NCI-H146 (cell line): ENCODE data around the gene MUS81.
"Not testable (repeated sequence)": the region's sequence is repeated elsewhere in the genome, so short reads cannot be mapped to it uniquely, and the experiment has no call there.

Source experiments
- DNase-seq: peaks from one replicate; lab custom pipeline; 2025; lab: John Stamatoyannopoulos, UW

The MUS81 gene

DNA sequence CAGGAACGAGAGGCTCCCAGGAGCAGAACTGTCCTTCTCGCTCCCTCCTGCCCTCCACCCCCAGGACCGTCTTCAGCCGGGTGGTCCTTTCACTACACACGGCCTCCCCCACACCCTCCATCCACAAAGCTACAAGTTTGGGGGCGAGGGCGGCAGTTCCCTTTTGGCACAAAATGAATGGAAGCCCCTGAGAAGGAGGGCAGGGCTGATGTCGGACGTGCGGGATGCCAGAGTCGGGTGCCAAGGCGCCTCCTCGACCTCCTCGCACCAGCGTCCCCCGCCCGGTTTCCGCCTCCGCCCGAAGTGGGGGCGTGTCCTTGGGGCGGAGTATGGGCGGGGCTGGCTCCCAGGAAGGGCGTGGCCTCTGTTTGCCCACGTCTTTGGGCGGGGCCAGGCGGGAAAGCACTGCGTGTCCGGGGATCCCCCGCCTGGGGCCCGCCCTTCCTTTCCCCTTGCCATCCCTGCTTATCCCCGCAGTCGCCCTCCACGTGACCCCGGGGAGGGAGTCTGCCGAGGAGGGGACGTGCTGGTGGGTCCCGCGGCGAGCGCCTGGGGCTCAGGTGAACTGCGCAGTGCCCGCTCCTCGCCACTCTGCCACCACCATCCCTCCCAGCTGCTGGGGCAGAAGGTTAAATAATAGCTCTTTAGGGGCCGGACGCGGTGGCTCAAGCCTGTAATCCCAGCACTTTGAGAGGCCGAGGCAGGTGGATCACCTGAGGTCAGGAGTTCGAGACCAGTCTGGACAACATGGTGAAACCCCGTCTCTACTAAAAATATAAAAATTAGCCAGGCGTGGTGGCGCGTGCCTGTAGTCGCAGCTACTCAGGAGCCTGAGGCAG lies 13.3 kb downstream of the MUS81 start:
- peak; percentile 96 for DNase-seq

DNA sequence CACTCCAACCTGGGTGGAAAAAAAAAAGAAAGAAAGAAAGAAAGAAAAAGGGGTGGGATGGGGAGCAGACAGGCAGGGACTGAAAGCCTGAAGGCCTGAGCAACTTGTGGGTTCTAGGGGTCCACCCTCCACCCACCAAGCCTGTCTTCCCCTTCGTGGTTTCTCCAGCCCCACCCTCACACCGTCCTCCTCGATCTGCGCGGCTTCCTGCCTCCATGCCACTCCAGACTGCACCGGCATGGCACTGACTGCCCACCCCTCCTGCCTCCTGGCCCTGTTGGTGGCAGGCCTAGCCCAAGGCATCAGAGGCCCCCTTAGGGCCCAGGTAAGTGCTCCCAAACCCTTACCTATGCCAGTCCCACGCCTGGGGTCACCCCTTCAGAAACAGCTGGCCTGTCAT lies 19.4 kb downstream of the MUS81 start, which contains the start of gene CTSW:
TSS of gene CTSW (plus strand) at position 221 of the 400 bp plus-strand sequence. CDS start at position 239, 18 bp downstream.
- no peak for DNase-seq

- no peak for DNase-seq
Measured at GRCh38 chr11:65880027-65880426, 19.8 kb downstream of the MUS81 start.

GRCh38 chr11:65880844-65881421 lies 20.7 kb downstream of the MUS81 start:
- no peak for DNase-seq

- DNase-seq, result no peak
Measured at GRCh38 chr11:65882120-65883057, 22.2 kb downstream of the MUS81 start.

DNA sequence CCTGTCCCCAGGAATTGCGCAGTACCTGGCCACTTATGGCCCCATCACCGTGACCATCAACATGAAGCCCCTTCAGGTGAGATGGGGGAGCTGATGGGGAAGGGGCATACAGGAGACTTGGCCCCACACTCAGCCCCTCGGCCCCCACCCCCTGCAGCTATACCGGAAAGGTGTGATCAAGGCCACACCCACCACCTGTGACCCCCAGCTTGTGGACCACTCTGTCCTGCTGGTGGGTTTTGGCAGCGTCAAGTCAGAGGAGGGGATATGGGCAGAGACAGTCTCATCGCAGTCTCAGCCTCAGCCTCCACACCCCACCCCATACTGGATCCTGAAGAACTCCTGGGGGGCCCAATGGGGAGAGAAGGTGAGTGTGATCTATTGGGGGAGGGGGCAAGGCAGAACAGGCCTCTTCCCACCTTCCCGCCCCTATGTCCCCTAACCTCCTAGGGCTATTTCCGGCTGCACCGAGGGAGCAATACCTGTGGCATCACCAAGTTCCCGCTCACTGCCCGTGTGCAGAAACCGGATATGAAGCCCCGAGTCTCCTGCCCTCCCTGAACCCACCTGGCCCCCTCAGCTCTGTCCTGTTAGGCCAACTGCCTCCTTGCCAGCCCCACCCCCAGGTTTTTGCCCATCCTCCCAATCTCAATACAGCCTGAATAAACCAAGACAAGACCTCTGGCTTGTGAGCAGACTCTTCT lies 23.0 kb downstream of the MUS81 start:
- no peak for DNase-seq

- DNase-seq, result no peak
Measured at GRCh38 chr11:65883786-65884715, 23.8 kb downstream of the MUS81 start.

- peak; percentile 75 for DNase-seq
Measured at GRCh38 chr11:65884716-65885092, 24.5 kb downstream of the MUS81 start.

GRCh38 chr11:65885231-65885630 lies 25.0 kb downstream of the MUS81 start:
- no peak for DNase-seq

- DNase-seq, result no peak
Measured at GRCh38 chr11:65885808-65886536, 25.7 kb downstream of the MUS81 start.

DNA sequence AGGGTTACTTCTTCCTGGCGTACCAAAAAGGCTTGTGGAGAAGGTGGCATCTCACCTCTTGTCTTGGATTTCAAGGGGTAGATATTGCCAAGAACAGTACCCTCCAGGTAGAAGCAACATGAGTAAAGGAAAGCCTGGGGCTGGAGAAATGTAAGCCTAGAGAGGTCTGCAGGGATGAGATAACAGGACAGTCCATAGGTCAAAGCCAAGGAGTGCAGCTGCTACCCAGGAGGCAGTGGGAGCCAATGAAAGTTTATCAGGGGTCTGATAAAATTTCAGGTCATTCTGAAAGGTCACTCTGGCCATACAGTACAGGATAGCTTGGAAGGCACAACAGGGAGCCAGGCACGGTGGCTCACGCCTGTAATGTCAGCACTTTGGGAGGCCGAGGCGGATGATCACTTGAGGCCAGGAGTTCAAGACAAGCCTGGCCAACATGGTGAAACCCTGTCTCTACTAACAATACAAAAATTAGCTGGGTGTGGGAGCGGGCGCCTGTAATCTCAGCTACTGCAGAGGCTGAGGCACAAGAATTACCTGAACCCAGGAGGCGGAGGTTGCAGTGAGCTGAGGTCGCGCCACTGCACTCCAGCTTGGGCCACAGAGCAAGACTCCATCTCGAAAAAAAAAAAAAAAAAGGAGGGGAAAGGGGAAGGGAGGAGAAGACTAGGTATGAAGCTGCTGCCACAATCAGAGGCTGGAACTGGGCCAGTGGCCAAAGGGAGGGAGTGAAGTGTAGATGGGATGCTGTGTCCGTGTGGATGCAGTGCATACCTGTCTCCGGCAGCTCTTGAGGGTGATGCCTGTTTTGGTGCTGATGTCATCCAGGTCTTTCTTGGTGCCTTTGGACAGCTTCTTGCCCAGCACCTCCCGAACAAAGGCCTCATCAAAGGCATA lies 26.8 kb downstream of the MUS81 start:
- no peak for DNase-seq

- no peak for DNase-seq
Measured at GRCh38 chr11:65887723-65888162, 27.5 kb downstream of the MUS81 start.

DNA sequence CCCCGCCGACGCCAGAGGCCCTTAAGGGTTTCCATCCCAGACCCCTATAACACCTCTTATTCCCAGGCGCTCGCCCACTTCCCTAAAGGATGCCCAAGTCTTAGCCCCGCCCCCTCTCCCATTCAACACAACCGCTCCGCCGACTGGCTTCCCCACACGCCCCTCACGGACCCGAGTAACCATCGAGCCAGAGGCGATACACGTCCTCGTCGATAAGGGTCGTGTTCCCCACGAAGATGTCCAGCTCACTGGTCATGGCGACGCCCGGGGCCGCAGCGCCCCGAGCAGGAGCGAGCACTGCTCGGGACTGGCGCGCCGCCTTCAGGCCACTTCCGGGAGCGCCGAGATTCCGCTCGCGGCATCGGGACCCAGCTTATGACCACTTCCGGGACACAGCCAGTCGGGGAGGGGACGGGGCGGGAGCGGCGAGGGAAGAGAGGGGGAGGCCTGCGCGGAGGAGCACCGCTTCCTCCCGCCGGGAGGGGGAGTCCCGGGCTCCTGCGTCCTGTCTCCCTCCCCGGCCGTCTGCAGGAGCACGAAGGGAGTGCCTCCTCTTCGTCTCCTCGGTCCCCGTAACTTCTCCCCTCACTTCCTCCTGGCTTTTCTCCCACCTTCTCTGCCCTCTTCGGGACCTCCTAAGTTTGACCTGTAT lies 28.1 kb downstream of the MUS81 start, which contains the start of gene FIBP:
TSS of gene FIBP (minus strand) at position 309 of the 652 bp plus-strand sequence. CDS start at position 256, 53 bp downstream.
- DNase-seq, result peak; percentile 97

- DNase-seq, result peak; percentile 95
Measured at GRCh38 chr11:65890324-65891218, 30.3 kb downstream of the MUS81 start, which contains the start of gene CCDC85B. CCDC85B (plus strand) TSS chr11:65890673; CDS start chr11:65890784, 111 bp downstream.

DNA sequence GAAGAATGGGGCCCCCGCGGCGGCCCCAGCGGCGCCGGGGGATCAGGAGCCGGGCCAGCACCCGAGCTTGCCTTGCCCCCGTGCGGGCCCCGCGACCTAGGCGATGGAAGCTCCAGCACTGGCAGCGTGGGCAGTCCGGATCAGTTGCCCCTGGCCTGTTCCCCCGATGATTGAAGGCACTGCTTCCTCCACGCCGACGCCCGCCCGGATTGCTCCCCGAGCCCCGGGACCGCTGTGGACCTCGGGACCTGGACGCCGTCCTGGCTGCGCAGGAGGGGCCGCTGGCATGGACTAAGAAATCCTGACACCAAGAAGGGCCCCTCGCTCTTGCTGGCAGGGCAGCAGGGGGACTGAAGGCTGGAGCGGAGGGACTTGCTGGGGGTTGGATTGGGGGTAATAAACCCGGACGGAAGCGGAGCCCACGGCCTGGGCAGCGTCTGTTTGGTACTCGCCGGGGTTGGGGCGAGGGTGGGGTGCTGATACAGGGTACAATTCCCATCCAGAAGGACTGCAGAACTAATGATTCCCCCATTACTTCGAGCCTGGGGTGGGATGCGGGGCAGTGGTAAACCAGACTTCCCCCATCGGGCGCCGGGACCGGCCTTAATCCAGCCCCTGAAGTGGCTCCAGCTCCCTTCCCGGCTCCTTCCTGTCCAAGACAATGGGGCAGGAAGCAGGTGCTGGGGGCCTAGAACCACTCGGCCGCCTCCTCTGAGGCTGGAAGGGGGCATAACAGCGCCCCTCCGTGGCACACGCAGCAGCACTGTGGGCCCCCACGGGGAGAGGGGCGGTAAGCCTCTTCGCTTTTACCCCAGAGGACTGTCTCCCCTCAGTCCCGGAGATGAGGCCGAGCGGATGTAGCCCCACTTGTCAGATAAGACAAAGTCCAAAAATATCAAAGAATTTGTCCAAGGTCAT lies 31.2 kb downstream of the MUS81 start:
- peak; percentile 52 for DNase-seq

- not testable (repeated sequence) for DNase-seq
Measured at GRCh38 chr11:65892137-65892540, 31.9 kb downstream of the MUS81 start.
